ENCODE results near the gene NEUROD6. TPM values are rescaled to one million over a fixed set of nuclear protein-coding genes. Genes with fewer than 3 reads are reported as not detected.

Gene NEUROD6
- total RNA-seq, 1 donor from 2014 or later, result not detected

DNA sequence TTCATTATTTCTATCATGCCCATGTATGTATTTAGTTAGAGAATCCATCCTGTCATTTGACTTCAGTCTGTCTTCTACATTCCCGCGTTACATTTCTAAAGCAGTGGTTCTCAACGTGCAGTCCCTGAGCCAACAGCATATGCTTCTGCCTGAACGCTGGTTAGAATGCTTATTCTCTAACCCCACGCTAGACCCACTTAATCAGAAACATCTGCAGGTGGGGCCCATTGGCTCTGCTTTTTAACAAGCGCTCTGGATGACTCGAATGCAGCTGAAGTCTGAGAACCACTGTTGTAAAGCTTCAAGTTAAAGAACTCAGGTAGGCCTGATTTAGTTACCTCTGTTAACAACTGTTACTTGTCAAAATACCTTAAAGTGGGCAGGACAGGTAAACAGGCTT lies 38.2 kb downstream of the NEUROD6 start:
- no peak for DNase-seq (ENCODE audit: low spot score)
- no peak for ATAC-seq
- intact Hi-C loops (cut with DNase I), result no loop called here

DNA sequence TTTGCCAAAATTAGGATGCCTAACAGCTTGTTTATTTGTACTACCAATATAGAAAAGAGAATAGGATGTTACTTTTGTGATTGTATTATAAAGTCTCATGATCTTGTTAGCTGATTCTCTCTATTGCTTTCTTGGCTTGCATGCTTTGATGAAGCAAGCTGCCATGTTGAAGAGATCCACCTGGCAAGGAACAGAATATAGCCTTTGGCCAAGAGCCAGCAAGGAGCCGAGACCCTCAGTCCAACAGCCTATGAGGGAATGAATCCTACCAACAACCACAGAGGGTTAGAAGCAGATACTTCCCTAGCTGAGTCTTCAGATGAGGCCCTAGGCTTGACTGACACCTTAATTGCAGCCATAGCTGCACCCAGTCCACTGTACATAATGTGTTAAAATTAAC lies 41.2 kb downstream of the NEUROD6 start:
- no peak for ATAC-seq
- intact Hi-C loops (cut with DNase I), result no loop called here
- DNase-seq (ENCODE audit: low spot score), result no peak

DNA sequence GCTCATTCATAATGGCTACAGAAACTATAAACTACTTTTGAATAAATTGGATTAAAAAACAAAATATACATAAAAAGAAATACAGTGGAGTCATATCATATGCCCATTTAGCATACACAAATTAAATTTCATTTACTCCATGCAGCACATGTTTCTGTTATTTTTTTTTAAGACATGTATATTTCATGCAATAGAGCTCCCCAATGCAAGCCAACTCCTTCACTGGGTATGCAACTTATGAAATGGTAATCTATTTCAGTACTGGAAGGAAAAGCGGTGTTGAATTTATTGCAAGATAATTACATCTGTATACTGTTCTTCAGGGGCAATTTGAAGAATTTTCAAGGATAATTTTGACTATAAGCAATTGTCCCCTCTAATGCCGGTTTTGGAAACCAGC lies 49.9 kb downstream of the NEUROD6 start:
- intact Hi-C loops (cut with DNase I), result no loop called here
- DNase-seq (ENCODE audit: low spot score), result no peak
- ATAC-seq, result no peak

Other genes with a start within 250 kb of the NEUROD6 start
- not detected for gene ITPRID1, start 173.4 kb upstream of the NEUROD6 start, total RNA-seq

All from sciatic nerve (tissue), 2 donors.